SIG-M5 treated with dmso at 0.1 percent for 504 hours (cell line): ENCODE results near the gene ACR.
A peak's percentile ranks its signal among the peaks of the same experiment; 100 is the strongest.
"Not testable (repeated sequence)": the region's sequence is repeated elsewhere in the genome, so short reads cannot be mapped to it uniquely, and the experiment has no call there.

ENCODE experiments used
- DNase-seq: peaks from one replicate; lab custom pipeline; 2025; ENCODE audit not compliant: unreplicated experiment; lab: John Stamatoyannopoulos, UW

ACR gene

DNA sequence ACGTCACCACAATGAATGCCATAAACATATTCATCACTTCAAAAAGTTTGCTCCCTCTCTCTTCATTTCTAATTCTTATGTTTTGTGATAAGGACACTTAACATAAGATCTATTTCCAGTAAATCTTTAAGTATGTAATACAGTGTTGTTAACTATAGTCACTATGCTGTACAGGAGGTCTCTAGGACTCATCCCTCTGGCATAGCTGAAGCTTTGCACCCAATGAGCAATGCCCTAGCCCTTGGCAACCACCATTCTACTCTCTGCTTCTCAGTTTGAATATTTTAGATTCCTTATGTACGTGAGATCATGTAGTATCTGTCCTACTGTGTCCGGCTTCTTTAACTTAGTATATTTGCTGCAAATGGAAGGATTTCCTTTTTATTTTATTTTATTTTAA, 26.3 kb downstream of the ACR start:
- DNase-seq = not testable (repeated sequence)

DNA sequence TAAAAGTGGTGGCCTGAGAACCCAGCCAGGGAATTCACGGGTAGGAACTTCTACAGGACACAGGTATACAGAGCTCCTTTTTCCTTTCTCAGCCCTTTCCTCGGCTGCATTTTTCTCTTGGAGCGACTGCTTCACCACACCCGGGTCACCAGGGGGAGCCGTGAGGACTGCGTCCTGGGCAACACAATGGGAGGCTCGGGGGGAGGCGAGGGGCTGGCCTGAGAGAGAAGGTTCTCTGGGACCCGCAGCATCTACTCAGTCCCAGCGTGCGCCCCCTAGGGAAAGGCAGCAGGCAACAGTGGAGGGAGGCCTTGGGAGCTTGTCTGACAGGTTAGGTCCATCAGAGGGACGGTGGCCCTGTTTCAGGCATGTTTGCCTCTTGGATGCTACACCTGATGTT, 37.1 kb downstream of the ACR start:
- DNase-seq = peak; percentile 29

DNA sequence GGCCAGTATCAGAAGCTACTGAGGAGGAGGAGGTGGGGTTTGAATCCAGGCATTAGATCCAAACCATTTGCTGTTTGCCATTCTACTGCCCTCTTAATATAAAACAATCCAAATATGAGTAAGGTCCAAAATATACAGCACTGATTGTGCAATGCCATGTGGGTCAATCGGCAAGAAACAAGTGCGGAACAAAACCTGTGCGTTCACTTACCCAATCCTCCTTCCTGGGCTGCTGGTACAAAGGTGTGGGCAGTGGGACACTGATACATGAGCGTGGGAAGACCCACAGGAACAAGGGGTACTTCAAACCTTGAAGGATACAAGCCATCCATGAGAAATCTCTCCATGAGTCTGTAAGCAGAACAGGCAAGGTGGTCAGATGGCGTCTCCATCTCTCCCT, 39.6 kb downstream of the ACR start:
- DNase-seq = not testable (repeated sequence)

DNA sequence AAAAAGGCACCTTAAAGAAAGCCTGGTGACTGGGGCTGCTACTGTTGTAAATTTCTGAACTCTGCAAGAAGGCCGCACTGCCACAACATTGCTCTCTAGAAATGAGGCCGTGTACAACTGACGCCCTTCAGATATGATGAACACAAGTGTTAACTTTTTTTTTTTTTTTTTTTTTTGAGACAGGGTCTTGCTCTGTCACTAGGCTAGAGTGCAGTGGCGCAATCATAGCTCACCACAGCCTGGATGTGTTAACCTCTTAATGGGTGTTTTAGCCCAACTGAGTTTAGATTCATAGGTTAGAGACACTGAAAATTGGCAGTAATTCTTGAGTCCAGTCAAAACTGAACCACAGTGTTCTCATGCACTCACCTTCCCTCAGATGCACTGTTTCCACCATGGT, 42.2 kb downstream of the ACR start:
- DNase-seq = peak; percentile 21

DNA sequence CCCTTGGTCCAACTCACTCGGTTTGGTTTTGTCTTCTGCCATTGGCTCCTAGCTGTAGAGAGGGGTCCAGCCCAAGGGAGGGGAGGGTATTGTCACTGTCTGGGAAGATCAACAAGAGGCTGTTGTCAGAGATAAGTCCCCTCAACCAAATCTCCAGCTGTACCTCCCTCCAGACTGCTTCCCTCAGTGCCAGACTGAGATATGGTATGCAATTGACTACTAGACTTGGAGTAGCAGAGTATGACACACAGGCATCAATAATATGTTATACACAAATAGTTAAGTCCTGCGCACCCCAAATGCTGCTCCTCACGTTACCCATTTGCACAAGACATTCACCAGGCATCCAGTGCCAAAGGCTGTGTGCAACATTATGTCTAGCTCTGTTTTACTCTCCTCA, 44.2 kb downstream of the ACR start:
- not testable (repeated sequence) for DNase-seq

DNA sequence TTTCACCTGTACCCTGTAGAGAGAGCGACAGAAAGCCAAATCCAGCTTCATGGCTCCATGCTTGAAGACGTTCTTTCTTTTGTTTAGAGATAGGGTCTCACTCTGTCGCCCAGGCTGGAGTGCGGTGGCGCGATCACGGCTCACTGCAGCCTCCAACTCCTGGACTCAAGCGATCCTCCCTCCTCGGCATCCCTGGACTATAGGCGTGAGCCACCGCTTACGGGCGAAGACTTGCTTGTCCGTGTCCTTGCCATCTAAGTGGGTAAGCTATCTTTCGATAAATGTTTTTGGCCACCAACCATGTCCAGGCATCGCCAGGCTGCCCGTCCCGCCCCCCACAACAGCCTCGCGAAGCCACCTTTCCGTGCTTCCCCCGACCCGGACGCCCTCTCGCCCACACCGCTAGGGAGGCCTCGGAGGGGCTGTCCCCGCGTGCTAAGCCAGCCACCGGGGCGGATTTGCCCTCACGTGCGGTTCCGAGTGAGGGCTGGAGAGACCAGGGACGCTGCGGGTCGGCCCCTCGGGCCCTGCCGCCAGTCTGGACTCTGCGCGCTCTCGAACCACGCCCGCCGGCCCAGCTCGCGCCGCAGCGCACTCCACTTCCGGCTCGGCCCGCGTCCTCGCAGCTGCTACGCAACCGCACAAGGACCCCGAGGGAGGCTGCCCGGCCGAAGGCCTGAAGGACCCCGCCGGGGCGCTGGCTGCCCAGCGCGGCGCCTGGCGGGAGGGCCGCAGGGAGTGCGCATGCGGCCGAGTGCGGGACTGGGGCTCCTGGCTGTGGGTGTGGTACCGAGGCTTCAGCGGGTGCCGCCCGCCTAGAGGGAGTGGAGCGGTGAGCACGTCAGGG, 45.3 kb downstream of the ACR start, which contains the start of gene RABL2B:
Gene RABL2B (minus strand): TSS at position 604 of the 847 bp plus-strand sequence. CDS start 1,342 bp downstream, outside the sequence.
- peak; percentile 64 for DNase-seq

DNA sequence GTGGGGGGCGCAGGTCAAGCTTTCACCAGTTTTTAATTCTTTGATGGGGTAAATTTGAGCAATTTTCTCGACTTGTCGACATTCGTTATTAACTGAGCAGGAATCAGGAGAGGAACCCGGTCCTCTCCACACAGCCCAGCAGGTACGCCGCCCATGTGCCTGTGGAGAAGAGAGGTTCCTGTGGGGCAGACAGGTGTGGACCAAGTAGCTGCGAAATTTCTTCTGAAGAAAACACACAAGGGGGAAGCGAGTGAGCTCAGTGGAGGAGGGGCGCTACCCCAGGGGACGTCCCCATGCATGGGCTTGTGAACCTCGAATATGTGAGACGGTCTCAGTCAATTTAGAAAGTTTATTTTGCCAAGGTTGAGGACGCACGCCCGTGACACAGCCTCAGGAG, 45.9 kb downstream of the ACR start:
- not testable (repeated sequence) for DNase-seq

DNA sequence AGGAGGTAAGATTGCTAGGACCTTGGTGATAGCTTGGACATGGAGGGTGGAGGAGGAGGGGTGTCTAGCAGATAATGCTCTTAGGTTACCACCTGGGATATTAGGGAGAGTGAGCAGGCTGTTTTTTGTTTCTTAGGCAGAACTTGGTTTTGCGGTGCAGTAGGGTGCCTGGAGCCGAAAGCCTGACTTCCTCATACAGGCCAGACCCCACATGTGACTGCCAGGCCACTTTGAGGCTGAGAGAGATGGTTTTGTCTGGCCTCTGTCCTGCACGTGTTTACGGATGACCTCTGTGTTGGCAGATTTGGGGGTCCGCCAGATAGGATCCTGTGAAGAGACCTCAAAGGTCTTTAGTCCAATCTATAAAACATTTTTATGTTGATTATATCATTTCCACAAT, 47.3 kb downstream of the ACR start:
- DNase-seq = peak; percentile 36

DNA sequence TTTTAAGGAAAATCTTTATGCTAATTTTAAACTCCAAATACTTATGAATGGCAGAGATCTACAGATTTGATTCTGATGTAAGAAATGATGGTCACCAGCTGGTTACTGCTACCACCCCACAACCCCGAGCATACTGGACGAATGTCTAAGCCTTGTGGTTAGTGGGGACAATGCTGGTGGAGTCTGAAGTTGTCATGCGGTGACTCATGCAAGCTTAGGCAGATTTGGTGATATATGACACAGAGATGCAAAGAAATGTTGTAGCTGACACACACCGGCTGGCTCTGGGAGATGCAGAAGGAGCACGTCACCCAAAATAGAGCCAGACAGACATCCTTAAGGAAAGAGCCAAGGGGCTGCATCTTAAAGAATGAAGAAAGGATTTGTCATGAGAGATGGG, 48.9 kb downstream of the ACR start:
- not testable (repeated sequence) for DNase-seq
